Tibial artery (tissue), 4 donors: ENCODE measurements around the gene ADGRL3.

Source experiments
- DNase-seq, 2 donors: peaks; one replicate each; pipeline ENCODE4 v3.0.0-alpha.2; 2019
- H3K27ac ChIP-seq, 2 donors: fragments of 200-600 bp; sonication (generic) in 1 of 2; 1 replicate in 1 of 2; 2 replicates in 1 of 2; pipeline ENCODE4 v1.5.1; 2018 to 2019; ENCODE audit warnings: mild to moderate bottlenecking in 1 of 2
- H3K27me3 ChIP-seq, 2 donors: fragments of 200-600 bp; sonication (generic) in 1 of 2; one replicate each; pipeline versions ENCODE4 v1.5.1 to v1.6.0; 2016 to 2019
- H3K36me3 ChIP-seq, 3 donors: fragments of 200-600 bp; sonication (generic) in 2 of 3; one replicate each; pipeline ENCODE4 v1.5.1; 2016 to 2019; ENCODE audit warnings: mild to moderate bottlenecking in 2 of 3
- H3K4me1 ChIP-seq, 4 donors: fragments of 200-600 bp; sonication (generic) in 2 of 4; 1 replicate in 3 of 4; 2 replicates in 1 of 4; pipeline ENCODE4 v1.5.1; 2016 to 2019
- H3K4me3 ChIP-seq, 2 donors: fragments of 200-600 bp; sonication (generic) in 1 of 2; 1 replicate in 1 of 2; 2 replicates in 1 of 2; pipeline ENCODE4 v1.5.1; 2018 to 2019; ENCODE audit warnings: mild to moderate bottlenecking in 2 of 2
- H3K9me3 ChIP-seq, 3 donors: fragments of 200-600 bp; sonication (generic) in 1 of 3; one replicate each; pipeline ENCODE4 v1.5.1; 2016 to 2019
- intact Hi-C: fragments of 100-400 bp; cut with DNase I; formaldehyde crosslinking; loops from one replicate; pipeline ENCODE4 v1.15.0; 2023; ENCODE audit warnings: low total_unique reads
- TF ChIP-seq, protein P1 (sequence below), 2 experiments: fragments of 200-600 bp in 1 of 2; fragments of 450-650 bp in 1 of 2; IDR thresholded peaks; one replicate each; pipeline ENCODE4 v1.5.1; 2017 to 2019; ENCODE audit warnings: antibody characterized with exemption in 2 of 2, mild to moderate bottlenecking in 1 of 2, moderate library complexity in 1 of 2

The ADGRL3 gene

DNA sequence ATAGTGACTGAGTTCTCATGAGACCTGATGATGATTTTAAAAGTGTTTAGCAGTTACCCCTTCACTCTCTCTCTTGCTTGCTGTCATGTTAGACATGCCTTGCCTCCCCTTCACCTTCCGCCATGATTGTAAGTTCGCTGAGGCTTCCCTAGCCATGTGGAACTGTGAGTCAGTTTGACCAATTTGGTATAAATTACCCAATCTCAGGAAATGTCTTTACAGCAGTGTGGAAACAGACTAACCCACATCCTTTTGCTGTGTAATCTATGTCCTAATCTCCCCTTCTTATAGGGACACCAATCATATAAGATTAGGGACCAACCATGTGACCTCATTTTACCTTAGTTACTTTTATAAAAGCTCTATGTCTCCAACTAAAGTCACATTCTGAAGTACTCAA, 677.8 kb downstream of the ADGRL3 start:
- intact Hi-C loops = no loop called here
- H3K4me1 ChIP-seq = no peaks in the 10 kb centered on the region
- no peak for DNase-seq
- H3K36me3 ChIP-seq = no peaks in the 10 kb centered on the region
- no peaks in the 10 kb centered on the region for H3K27me3 ChIP-seq
- H3K27ac ChIP-seq = no peak overlapping the region
- H3K9me3 ChIP-seq = no peaks in the 10 kb centered on the region
- TF ChIP-seq, protein P1, sequence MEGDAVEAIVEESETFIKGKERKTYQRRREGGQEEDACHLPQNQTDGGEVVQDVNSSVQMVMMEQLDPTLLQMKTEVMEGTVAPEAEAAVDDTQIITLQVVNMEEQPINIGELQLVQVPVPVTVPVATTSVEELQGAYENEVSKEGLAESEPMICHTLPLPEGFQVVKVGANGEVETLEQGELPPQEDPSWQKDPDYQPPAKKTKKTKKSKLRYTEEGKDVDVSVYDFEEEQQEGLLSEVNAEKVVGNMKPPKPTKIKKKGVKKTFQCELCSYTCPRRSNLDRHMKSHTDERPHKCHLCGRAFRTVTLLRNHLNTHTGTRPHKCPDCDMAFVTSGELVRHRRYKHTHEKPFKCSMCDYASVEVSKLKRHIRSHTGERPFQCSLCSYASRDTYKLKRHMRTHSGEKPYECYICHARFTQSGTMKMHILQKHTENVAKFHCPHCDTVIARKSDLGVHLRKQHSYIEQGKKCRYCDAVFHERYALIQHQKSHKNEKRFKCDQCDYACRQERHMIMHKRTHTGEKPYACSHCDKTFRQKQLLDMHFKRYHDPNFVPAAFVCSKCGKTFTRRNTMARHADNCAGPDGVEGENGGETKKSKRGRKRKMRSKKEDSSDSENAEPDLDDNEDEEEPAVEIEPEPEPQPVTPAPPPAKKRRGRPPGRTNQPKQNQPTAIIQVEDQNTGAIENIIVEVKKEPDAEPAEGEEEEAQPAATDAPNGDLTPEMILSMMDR (IDR thresholded peaks at IDR 0.05) = no peak
- H3K4me3 ChIP-seq = no peak overlapping the region

DNA sequence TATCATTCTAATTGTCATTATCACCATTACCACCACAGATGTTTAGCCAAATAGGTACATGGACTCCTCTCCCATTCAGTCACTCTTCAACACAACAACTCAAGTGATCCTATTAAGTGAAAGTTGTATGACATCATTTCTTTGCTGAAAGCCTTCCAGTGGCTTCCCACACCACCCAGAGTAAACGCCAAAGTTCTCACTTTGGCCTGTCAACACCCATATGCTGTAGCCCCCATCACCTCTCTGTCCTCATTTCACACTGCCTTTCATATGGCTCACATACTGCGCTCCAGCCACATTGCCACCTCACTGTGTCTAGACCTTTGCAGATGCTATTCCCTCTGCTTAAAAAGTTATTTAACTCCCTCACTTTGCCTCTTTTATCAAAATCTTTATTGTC, 682.3 kb downstream of the ADGRL3 start:
- no peaks in the 10 kb centered on the region for H3K36me3 ChIP-seq
- TF ChIP-seq, protein P1 (IDR thresholded peaks at IDR 0.05) = no peak
- intact Hi-C loops = no loop called here

DNA sequence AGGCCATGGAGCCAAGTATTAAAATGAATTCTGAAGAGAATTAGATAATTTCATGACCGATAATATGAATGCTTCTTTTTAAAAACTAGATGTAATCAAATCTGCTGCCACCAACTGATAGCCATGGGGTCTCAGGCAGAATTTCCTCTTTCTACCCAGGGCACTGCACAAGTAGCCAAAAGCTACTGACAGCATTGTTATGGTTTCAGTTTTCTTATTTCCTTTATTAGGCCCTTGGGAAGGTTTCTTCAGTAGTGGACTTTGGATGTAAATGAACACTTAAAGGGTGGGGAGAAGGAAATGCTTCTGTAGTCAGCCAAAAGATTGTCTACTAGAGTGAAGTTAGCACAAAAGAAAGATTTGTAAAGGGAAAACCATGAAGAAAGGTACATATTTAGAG, 686.0 kb downstream of the ADGRL3 start:
- peaks cover 0 to 10% (median 0%) of the 10 kb centered on the region in 4 donors for H3K4me1 ChIP-seq
- TF ChIP-seq, protein P1 (IDR thresholded peaks at IDR 0.05) = no peak
- DNase-seq = no peak
- H3K27ac ChIP-seq = no peak overlapping the region
- H3K36me3 ChIP-seq = no peaks in the 10 kb centered on the region
- H3K4me3 ChIP-seq = no peak overlapping the region
- H3K9me3 ChIP-seq = no peaks in the 10 kb centered on the region
- intact Hi-C loops = no loop called here
- no peaks in the 10 kb centered on the region for H3K27me3 ChIP-seq

More for the DNA sequence above, 682.3 kb downstream of the ADGRL3 start:
- Histone ChIP-seq H3K9me3 (no peaks in the 10 kb centered on the region), H3K27me3 (no peaks in the 10 kb centered on the region), H3K27ac (no peak overlapping the region), H3K4me1 (peaks cover 0 to 10% (median 0%) of the 10 kb centered on the region in 4 donors), H3K4me3 (no peak overlapping the region)
- no peak for DNase-seq

DNA sequence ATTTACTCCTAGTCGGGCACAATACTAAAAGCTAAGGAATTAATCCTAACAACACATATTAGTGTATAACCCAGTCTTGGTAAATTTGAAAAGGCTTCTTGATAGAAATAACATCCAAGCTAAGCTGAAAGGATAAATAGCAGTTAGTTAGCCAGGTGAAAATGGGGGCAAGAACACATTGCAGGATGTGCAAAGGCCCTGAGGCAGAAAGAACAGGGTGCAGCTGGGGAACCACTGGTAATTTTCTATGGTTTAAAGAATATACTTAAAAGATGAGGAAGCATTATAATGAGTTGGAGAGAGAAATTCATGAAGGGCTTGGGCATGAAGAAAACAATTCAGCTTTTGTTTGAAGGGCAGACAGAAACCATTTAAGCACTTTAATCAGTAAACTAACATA, 689.0 kb downstream of the ADGRL3 start:
- H3K27ac ChIP-seq = no peak overlapping the region
- no peaks in the 10 kb centered on the region for H3K9me3 ChIP-seq
- no peaks in the 10 kb centered on the region for H3K36me3 ChIP-seq
- DNase-seq = no peak
- TF ChIP-seq, protein P1 (IDR thresholded peaks at IDR 0.05) = no peak
- no peaks in the 10 kb centered on the region for H3K27me3 ChIP-seq
- no peak overlapping the region for H3K4me3 ChIP-seq
- intact Hi-C loops = no loop called here
- peaks cover 0 to 10% (median 0%) of the 10 kb centered on the region in 4 donors for H3K4me1 ChIP-seq

DNA sequence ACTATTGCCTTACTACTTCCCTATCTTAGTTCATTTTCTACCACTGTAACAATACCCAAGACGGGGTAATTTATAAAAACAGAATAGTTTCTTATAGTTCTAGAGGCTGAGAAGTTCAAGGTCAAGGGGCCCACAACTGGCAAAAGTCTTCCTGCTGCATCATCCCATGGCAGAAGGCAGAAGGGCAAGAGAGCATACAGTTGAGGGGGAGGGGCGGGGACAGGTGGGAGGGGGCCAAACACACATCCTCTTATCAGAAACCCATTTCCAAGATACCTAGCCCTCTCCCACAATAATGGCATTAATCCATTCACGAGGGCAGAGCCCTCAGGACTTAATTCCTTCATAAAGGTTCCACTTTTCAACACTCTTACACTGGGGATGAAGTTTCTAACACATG, 690.2 kb downstream of the ADGRL3 start:
- H3K27ac ChIP-seq = no peak overlapping the region
- H3K27me3 ChIP-seq = no peaks in the 10 kb centered on the region
- no peak for DNase-seq
- peaks cover 0 to 10% (median 0%) of the 10 kb centered on the region in 4 donors for H3K4me1 ChIP-seq
- H3K9me3 ChIP-seq = no peaks in the 10 kb centered on the region
- no peaks in the 10 kb centered on the region for H3K36me3 ChIP-seq
- intact Hi-C loops = no loop called here
- TF ChIP-seq, protein P1 (IDR thresholded peaks at IDR 0.05) = no peak
- no peak overlapping the region for H3K4me3 ChIP-seq

DNA sequence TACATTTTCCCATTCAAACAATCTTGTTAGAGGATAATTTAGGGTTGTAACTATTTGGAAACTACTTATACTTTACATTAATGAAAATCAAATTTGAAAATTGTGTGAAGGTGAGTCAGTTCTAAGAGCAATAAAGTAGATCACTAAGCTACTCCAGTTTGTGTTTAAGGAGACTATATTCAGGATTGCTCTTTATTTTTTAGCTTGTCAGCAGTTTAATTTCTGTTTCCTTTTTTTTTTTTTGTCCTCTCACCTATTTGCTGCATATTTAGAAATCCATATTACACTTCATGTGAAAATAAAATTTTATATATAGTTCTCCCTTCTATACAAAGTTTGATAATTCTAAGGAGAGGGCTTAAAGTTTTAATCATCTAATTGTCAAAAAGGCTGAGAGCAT, 691.8 kb downstream of the ADGRL3 start:
- Histone ChIP-seq H3K4me1 (no peaks in the 10 kb centered on the region), H3K36me3 (peaks cover 0 to 3% (median 0%) of the 10 kb centered on the region in 3 donors), H3K4me3 (no peak overlapping the region), H3K9me3 (no peaks in the 10 kb centered on the region), H3K27me3 (no peaks in the 10 kb centered on the region), H3K27ac (no peak overlapping the region)
- TF ChIP-seq, protein P1 (IDR thresholded peaks at IDR 0.05) = no peak
- no peak for DNase-seq
- intact Hi-C loops = no loop called here
